DMS 273 (cell line): Measurements from ENCODE around the gene CYB5D1.
"Not testable (repeated sequence)": the region's sequence is repeated elsewhere in the genome, so short reads cannot be mapped to it uniquely, and the experiment has no call there.

Experiments used
- DNase-seq: peaks from one replicate; lab custom pipeline; 2025; ENCODE audit not compliant: unreplicated experiment; lab: John Stamatoyannopoulos, UW

CYB5D1 gene

DNA sequence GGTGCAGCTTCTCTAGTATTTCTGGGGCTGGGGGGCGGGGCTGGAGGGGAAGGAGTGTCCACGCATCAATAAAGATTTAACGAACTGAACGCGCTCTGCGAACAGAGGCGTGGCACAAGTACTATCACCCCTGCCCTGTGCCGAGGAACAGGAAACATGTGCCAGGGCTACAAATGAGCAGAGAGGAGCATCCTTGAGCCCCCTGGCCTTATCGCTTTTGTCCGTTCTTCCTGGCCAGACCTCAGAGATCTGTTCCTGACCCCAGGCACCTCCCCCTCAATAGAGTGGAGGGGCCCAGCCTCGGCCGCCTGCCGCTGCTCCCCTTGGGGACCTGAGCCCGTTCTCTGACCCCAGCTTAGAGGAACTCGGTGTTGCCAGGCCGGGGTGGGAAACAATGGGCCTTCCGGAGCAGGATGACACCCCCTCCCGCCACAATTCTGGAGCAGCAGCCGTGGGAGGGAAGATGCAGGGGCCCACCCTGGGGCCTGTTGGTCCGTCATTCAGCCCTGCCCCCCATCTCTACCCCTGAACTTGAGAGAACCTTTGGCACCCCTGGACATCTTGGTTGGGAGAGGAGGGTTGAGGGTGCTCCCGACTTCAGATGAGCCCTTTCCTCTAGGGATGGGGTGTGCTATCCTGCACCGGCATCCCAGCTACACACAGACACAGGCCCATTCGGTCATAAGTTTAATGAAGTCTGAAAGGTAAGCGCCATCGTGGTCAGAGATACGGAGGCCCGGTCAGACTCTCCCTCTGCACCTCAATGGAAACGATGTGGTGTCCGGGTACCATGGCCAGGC lies 1.6 kb upstream of the CYB5D1 start:
- peak; percentile 58 for DNase-seq

GRCh38 chr17:7856811-7857712 lies 741 bp upstream of the CYB5D1 start, which contains the start of gene NAA38:
NAA38 (minus strand) TSS chr17:7857559; CDS start chr17:7857463, 96 bp downstream.
- DNase-seq: peak; percentile 98

- DNase-seq: peak; percentile 79
These were observed 663 bp downstream of the CYB5D1 start for GRCh38 chr17:7858522-7858810.

DNA sequence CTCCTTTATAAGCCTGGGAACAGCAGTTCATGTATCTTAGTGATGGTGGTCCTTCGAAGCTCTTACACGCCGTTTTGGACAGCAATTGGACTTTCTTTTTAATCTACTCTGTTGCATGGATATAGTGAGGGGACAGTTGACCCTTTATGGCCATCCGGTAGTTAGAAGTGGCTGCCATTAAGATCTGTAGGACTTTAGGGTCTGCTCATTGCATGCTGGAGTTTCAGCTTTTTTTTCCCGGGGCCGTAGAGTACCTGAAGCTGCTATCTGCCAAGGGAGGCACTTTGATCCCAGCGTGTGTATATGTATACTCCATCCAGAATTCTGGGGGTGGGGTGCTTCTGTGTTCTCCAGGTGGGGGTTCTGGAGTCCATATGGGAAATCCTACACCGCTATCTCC lies 1.2 kb downstream of the CYB5D1 start:
- DNase-seq: no peak

GRCh38 chr17:7862692-7863437 lies 5.1 kb downstream of the CYB5D1 start:
- peak; percentile 78 for DNase-seq

DNA sequence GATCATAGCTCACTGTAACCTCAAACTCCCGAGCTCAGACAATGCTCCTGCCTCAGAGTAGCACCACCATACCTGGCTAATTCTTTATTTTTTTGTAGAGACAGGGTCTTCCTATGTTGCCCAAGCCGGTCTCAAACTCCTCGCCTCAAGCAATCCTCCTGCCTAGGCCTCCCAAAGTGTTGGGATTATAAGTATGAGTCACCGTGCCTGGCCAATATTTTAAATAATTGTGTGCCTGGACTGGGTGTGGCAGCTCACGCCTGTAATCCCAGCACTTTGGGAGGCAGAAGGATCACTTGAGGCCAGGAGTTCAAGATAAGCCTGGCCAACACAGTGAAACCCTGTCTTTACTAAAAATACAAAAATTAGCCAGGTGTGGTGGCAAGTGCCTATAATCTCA lies 6.6 kb downstream of the CYB5D1 start:
- not testable (repeated sequence) for DNase-seq

DNA sequence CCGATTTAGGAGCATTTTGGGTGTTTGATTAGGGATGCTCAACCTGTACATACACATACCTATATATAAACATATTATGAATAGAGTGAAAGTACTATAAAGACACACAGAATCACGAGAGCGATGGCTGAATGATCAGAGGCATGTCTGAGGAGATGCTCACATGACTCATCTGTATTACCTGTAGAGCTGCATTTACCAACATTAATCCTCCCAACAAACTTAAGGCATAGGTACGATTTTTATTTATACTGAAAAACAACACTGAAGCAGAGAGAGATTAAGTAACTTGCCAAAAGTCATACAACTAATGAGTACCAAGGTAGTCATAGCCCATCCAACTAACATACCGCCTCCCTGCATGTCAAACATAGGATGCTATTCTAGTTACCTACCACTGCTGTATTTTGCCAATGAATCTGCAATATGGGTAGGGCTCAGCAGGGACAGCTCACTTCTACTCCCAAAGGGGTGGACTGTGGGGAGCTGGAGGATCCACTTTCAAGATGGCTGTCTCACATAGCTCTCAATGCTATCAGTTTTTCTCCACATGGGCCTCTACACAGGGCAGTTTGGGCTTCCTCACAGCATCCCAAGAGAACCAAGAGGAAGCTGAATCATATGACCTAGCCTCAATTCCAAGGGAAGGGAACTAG lies 7.3 kb downstream of the CYB5D1 start:
- no peak for DNase-seq

DNA sequence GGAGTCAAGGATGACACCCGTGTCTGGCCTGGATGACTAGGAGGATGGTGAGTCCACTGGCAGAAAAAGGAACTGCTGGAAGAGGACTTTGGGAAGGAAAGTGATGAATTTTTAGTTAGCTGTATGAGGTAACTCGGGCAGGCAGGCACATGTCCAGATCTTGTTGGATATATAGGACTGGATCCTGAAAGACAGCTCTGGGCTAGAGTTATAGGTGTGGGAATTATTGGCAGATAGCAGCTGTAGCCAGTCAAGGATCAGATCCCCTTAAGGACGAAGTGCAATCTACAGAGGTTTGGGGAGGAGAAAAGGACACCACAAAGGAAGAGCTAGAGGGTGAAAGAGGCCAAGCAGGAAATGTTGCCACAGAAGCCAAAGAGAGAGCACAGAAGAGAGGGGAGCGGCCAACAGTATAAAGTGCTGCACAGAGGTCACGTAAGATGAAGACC lies 10.1 kb downstream of the CYB5D1 start:
- no peak for DNase-seq

DNA sequence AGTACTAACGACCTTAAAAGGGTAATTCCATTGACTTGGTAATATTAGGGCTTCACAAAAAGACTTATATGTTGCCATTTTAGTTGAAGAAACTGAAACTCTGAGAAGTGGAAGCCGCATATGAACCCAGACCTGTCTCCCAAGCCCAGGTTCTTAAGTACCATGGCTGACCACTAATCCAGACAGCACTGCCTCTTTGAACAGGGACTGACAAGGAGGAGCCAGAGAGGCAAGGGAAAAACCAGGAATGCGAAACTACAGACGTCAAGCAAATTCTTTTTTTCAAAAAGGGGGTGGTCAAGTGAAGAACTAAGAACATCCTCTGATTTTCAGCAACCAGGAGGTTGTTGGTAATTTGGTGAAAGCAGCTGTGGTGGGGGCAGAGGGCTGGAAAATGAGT lies 15.2 kb downstream of the CYB5D1 start:
- no peak for DNase-seq

DNA sequence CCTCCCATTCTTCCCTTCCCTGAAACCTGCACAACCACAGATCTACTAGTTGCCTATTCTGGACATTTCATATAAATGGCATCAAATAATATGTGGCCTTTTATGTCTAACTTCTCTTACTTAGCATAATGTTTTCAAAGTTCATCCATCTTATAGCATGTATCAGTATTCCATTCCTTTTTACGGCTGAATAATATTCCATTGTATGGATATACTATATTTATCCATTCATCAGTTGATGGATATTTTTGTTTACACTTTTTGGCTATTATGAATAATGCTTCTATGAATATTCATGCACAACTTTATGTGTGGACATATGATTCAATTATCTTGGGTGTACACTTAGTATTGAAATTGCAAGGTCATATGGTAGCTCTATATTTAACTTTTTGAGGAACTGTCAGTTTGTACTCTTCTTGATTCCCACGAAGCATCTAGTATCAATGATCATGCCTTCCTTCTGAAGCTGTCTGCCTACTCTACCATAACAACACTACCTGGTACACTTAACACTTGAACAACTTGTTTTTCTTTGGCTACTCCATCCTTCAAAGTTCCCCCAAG lies 18.1 kb downstream of the CYB5D1 start:
- no peak for DNase-seq

- no peak for DNase-seq
These were observed 20.4 kb downstream of the CYB5D1 start for GRCh38 chr17:7878234-7878633.

DNA sequence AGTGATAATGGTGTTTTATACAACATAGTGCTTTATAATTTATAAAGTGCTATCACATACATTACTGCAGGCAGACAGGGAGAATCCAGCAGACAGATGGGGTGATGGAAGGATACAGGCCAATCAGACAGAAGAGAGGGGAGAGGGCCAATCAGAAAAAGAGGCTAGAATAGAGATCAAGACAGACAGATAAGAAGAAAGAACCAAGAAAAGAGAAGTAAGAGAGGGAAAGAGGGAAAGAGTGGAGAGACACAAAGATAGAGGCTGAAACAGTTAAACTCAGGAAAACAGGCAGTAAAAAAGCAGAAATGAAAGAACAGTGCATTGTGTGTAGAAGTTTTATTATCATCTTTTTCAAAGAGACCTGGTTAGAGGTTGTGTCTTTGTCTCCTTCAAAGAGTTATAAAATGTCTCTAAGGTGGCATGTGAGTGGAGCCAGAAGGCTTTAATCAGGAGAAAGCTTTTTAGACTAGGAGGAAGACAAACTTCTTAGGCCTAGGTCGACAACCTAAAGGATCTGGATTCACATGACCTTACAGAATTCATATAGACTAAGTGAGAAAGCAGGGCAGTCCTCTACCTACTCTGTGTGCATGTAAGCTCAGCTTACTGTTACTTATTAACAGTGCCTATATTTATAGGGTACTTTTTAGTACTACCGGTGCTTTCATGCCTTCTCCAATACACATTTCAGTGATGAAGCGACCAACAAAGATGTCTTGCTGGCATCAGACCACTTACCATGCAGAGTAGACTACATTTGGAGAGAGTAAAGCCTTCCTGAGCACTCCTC lies 22.5 kb downstream of the CYB5D1 start:
- peak; percentile 23 for DNase-seq

DNA sequence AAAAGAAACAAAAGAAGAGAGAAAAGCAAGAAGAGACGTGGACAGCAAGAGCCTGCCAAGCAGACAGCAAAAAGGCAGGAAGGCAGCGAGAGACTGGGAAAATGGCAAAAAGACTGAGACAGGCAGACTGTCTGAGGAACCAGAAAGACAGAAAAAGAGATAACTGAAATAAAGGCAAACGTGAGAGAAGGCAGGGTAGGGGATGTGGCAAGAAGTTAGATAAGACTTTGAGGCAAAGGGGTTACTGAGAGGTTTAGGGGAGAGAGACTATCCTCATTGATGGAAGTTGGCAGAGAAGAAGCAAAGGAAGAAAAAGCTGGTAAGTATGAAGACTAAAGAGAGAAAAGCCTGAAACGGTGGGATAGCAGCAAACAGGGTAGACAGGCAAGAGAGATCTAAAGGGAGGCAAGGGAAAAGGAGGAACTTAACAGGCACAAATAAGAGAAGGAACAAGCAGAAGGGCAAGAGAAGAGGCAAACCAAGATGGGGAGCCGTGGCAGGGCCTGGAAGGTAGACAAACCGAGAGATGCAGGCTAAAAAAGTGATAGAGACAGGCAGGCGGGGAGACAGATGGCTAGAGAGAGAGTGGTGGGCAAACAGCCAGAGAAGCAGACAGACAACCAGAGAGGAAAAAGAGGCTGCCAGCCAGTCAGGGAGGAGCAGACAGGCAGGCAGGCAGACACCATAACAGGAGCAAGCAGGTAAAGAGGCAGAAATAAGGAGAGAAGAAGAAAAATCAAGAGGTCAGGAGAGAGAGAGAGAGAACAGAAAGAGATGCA lies 23.7 kb downstream of the CYB5D1 start:
- peak; percentile 88 for DNase-seq

DNA sequence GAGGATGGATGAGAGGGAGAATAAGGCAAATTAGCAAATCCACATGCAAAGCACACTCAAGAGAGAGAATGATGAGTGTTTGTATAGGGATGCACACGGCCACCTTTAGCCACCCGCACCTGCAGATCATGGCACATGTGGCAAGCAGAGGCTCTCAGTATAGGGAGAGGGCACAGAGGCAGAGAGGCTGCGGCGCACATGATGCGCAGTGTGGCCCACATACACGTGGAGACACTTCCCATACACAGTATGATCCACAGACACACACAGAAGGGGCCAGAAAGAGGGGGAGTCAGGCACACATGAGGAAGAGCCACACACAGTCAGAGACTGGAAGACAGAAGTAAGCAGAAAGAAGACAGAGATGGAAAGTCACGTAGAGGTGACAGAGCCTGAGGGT lies 24.3 kb downstream of the CYB5D1 start:
- no peak for DNase-seq

- DNase-seq: no peak
These were observed 24.8 kb downstream of the CYB5D1 start for GRCh38 chr17:7882629-7883028.

GRCh38 chr17:7883781-7884386 lies 26.1 kb downstream of the CYB5D1 start:
- peak; percentile 35 for DNase-seq

DNA sequence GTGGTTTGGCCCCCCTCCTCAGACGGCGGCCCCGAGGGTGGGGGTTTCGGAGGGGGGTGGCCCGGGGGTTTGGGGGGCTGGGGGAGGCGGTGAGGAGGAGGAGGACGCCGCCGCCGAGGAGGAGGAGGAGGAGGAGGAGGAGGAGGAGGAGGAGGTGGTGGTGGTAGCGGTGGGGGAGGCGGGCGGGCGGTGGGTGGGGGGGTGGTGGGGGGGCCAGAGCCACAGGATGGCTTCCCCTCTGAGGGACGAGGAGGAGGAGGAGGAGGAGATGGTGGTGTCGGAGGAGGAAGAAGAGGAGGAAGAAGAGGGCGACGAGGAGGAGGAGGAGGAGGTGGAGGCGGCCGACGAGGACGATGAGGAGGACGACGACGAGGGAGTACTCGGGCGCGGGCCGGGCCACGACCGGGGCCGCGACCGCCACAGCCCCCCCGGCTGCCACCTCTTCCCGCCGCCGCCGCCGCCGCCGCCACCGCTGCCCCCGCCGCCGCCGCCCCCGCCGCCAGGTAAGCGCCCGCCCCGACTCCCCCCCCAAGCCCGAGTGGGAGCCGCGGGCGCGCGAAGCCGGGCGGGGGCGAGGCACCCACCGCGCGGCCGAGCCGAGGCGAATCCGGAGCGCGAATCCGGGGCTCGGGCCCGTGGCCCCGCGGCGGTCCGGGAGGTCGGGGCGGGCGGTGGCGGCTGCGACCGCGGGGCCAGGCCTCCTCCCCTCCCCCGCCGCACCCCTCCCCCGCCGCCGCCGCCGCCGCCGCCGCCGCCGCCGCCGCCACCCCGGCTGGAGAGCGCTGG lies 27.0 kb downstream of the CYB5D1 start:
- DNase-seq: peak; percentile 30
